ENCODE data around the gene TBC1D9B.
"Not testable (repeated sequence)": the region's sequence is repeated elsewhere in the genome, so short reads cannot be mapped to it uniquely, and the experiment has no call there.

TBC1D9B gene

GRCh38 chr5:179836225-179837019 is 71.3 kb downstream of the TBC1D9B start:
- no peak for DNase-seq

- not testable (repeated sequence) for DNase-seq
Measured at GRCh38 chr5:179834871-179835270, 72.8 kb downstream of the TBC1D9B start.

DNA sequence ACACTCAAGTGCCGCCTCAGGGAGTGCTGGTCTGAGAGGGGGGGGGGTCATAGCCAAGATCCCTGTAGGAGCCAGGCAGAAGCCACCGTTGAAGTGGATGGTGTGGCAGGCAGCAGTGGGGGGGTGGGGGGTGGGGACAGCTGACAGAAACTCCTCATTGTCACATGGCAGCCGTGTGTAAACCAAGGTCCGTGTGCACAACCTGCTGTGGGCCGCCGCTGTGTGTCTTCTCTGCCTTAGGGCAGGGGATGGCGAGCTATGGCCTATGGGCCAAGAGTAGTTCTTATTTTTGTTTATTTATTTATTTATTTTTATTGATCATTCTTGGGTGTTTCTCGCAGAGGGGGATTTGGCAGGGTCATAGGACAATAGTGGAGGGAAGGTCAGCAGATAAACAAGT is 73.6 kb downstream of the TBC1D9B start:
- DNase-seq, result no peak

DNA sequence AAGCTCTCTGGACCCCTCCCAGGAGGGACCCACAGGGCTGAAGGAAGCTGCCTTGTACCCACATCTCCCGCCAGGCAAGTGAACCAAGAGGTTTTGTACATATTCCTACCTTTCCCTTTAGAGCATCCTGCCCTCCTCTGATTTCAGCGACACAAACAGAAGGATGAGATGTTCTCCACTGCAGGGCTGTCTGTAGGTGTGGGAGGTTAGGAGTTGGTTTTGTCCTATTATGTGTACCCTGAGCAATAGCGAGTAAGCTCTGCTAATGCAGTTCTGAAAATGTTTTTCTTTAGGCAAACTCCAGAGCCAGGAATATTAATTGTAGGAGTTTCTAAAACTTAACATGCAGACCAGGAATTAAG is 74.0 kb downstream of the TBC1D9B start:
- no peak for DNase-seq

- DNase-seq, result no peak
Measured at GRCh38 chr5:179833056-179833708, 74.5 kb downstream of the TBC1D9B start.

DNA sequence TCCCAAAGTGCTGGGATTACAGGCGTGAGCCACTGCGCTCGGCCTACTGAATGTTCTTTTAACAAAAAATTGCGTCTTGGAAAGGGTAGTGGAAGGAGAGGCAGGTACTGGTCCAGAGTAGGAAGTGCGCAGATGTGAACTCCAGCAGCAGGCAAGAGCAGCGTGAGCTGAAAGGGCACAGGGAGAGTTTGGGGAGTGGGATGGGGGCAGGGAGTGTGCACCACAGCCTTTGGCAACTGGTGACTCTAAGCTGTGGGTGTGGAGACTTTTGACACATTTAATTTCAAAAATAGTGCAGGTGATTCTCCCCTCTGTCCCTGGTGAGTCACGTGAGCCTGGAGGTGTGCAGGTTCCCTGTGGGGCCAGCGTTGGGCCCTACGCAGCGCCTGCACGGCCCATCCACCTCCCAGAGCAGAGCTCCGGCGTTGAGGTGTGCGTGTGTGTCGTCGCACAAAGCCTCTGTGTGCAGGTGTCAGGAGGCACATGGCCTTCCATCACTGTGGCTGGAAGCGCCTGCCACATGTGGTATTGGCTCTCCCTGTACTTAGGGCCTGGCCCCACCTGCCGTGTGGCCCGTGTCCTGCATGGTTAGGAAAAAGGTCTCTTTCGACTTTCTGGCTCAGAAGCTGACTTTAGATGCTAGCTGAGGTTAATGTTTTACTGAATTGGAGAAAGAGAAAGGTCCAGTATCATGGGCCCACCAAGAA is 75.5 kb downstream of the TBC1D9B start:
- DNase-seq, result no peak

- DNase-seq, result no peak
Measured at GRCh38 chr5:179830818-179831468, 76.8 kb downstream of the TBC1D9B start.

DNA sequence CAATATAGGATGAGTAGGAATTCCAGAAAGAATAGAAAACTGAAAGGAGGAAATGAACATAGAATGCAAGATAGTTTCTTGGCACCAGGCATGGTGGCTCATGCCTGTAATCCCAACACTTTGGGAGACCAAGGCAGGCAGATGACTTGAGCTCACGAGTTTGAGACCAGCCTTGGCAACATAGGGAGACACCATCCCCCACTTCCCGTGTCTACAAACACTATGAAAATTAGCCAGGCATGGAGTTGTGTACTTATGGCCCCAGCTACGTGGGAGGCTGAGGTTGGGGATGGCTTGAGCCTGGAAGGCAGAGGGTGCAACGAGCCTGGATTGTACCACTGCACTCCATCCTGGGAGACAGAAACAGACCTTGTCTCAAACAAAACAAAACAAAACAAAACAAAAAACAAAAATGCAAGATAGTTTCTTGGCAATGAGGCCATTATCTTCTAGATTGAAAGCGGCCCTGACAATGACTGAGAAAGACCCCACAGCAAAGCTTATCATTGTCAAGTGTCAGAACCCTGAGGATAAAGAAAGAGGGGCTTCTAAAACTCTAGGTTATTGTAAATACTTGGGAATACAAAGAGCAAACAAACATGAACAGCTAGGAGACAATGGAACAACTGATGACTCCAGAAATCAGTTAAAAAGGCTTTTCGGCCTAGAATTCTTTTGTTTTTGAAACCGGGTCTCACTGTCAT is 77.8 kb downstream of the TBC1D9B start:
- no peak for DNase-seq

DNA sequence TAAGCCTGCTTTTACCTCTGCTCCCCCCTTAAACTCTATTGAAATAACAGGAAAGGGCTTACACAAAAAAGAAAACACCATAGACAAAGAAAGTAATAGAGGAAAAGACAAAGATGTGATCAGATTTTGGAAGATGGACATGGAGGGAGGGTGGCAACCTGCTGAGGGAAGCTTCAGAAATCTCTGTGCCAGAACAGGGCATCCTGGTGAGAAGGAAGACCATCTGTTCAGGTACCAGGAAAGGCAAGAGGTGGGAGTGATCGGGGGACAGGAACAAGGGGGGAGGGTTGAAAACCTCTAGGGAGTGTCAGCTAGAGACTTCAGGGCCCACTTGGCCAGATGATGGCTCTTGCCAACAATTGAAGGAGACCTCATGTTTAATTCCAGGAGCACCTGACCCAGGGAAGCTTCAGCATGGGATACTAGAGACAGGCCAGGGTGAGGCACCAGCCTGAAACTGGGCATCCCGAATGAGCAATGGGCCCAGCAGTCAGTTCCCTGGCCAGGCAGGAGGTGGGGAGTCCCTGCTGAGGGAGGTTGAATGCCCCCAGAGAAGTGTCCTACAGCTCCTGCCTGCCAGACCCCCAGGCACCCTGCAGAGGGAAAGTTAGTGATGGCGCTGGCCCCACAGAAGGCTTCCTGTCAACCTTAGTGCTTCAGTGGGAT is 78.8 kb downstream of the TBC1D9B start:
- no peak for DNase-seq

DNA sequence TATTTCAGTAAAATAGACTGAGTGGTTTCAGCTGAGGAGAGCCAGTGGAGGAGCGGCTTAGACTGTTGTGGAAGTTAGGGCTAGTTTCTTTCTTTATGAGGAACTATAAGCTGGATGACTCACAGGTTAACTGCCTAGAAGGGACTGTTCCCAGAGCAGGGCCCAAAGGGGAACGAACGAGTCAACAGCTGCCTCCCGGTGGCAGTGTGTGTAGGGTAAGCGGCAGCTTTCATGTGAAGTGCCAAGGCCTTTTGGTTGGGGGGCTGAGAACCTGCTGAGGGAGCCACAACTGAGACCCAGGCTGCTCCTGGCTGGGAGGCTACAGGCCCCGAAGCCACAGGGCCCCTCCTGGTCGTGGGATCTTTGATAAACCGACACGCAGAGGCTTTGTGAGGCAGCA is 80.0 kb downstream of the TBC1D9B start:
- peak; percentile 26 for DNase-seq

GRCh38 chr5:179825655-179826182 is 82.0 kb downstream of the TBC1D9B start:
- no peak for DNase-seq

DNA sequence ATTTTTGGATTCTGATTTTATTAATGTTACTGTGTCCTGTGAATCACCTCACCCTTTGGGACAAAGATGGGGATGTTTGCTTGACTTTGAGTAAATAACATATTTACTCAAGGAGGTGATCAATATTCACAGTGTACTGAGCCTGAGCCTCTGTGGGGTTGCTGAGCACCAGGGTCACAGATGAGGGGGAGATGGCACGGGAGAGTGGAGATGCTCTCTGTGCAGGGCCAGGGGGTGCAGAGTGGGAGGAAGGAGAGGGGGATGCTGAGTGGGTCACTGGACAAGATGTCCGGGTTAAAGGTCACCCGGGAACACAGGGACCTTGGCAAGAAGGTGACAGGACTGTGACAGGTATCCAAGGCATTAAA is 83.0 kb downstream of the TBC1D9B start:
- DNase-seq, result no peak

- no peak for DNase-seq
Measured at GRCh38 chr5:179823937-179824744, 83.6 kb downstream of the TBC1D9B start.

DNA sequence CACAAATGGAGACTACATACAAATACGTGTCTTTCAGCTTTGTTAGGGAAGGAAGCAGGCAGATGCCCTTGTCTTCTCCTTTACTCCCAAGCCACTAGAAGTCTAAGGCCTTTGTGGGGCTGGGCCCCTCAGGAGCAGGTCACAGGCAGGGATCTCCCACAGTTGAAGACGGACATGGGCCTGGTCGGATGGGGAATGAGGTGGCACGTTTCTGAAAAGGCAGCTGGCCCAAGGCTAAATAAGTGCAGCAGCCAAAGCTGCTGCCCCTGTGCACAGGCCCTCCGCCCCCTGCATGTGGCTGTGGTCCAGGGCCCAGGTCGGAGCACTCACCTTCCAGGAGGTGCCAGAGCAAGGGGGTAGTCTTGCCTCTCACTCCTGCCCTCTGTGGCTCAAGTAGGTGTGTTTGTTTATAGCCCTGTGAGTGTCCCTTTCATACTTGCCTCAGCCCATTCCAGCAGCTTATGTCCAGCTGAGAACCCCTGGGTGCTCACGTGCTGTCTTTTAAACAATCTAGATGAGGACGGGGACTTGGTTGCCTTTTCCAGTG is 85.2 kb downstream of the TBC1D9B start:
- no peak for DNase-seq

DNA sequence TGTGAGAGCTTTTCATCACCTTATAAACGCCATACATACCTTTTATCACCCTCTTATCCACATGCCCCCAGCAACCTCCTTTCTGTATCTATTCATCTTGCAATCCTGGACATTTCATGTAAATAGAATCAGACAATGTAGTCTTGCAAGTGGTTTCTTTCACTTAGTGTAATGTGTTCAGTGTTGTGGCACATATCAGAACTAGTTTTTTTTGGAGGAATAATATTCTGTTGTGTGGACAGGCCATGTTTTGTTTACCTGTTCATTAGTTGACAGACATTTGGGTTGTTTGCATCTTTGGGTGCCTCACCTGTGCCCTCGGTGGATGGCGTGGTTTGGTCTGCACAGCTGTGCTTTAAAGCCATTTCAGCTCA is 85.7 kb downstream of the TBC1D9B start:
- no peak for DNase-seq

GRCh38 chr5:179821298-179822058 is 86.2 kb downstream of the TBC1D9B start:
- DNase-seq, result peak; percentile 83

- peak; percentile 46 for DNase-seq
Measured at GRCh38 chr5:179820483-179821297, 87.0 kb downstream of the TBC1D9B start, which contains the start of gene SQSTM1. Gene SQSTM1, plus strand, starts transcription at chr5:179820905. Its CDS starts 32 bp downstream, at chr5:179820937.

GRCh38 chr5:179820127-179820482 is 87.6 kb downstream of the TBC1D9B start:
- no peak for DNase-seq
